Neural progenitor cell (in vitro differentiated cells): Measurements from ENCODE around the gene MBNL2. TPM values are rescaled to one million over a fixed set of nuclear protein-coding genes. Genes with fewer than 3 reads are reported as not detected.
A peak's percentile ranks its signal among the peaks of the same experiment; 100 is the strongest.

ENCODE experiments used
- DNase-seq: peaks from one replicate; pipeline ENCODE4 v3.0.0-alpha.2; 2016; ENCODE audit warnings: low spot score
- H2AFZ ChIP-seq: fragments of 200-600 bp; sonication (generic); replicated peaks from 2 replicates; pipeline ENCODE4 v1.6.1; 2016; ENCODE audit warnings: antibody characterized with exemption
- H3F3A ChIP-seq: fragments of 200-600 bp; sonication (generic); 2 replicates; pipeline ENCODE4 v1.6.1; 2016; ENCODE audit warnings: antibody characterized with exemption, low read depth
- H3K27ac ChIP-seq: fragments of 200-600 bp; sonication (generic); 2 replicates; pipeline ENCODE4 v1.5.1; 2016; ENCODE audit warnings: mild to moderate bottlenecking
- H3K27me3 ChIP-seq: fragments of 200-600 bp; sonication (generic); 2 replicates; pipeline ENCODE4 v1.6.1; 2016; ENCODE audit warnings: mild to moderate bottlenecking, moderate library complexity
- H3K36me3 ChIP-seq: fragments of 200-600 bp; sonication (generic); 2 replicates; pipeline ENCODE4 v1.5.1; 2016
- H3K4me1 ChIP-seq: fragments of 200-600 bp; sonication (generic); 2 replicates; pipeline ENCODE4 v1.6.1; 2016; ENCODE audit warnings: mixed run types
- H3K4me2 ChIP-seq: fragments of 200-600 bp; sonication (generic); 2 replicates; pipeline ENCODE4 v1.6.1; 2016
- H3K4me3 ChIP-seq: fragments of 200-600 bp; sonication (generic); 2 replicates; pipeline ENCODE4 v1.5.1; 2016
- H3K79me2 ChIP-seq: fragments of 200-600 bp; sonication (generic); 2 replicates; pipeline ENCODE4 v1.6.1; 2016; ENCODE audit warnings: low read depth
- H3K9ac ChIP-seq: fragments of 200-600 bp; sonication (generic); 2 replicates; pipeline ENCODE4 v1.6.1; 2016
- H3K9me3 ChIP-seq: fragments of 200-600 bp; sonication (generic); 2 replicates; pipeline ENCODE4 v1.5.1; 2016; ENCODE audit warnings: low read depth
- H4K20me1 ChIP-seq: fragments of 200-600 bp; sonication (generic); 2 replicates; pipeline ENCODE4 v1.6.1; 2016; ENCODE audit warnings: low read depth
- H3K27ac Mint-ChIP-seq: 3 replicates; pipeline ENCODE4 v1.8.0; 2021; ENCODE audit warnings: mixed read lengths
- H3K27me3 Mint-ChIP-seq: 2 replicates; pipeline ENCODE4 v1.8.0; 2022; ENCODE audit warnings: low read depth, mild to moderate bottlenecking, inconsistent platforms, moderate library complexity, mixed read lengths; ENCODE audit not compliant: insufficient read depth
- H3K36me3 Mint-ChIP-seq: 3 replicates; pipeline ENCODE4 v1.8.0; 2021; ENCODE audit warnings: mixed read lengths
- H3K4me1 Mint-ChIP-seq: 3 replicates; pipeline ENCODE4 v1.8.0; 2021; ENCODE audit warnings: mixed read lengths
- H3K4me3 Mint-ChIP-seq: 3 replicates; pipeline ENCODE4 v1.8.0; 2021; ENCODE audit warnings: mild to moderate bottlenecking, moderate library complexity, mixed read lengths
- H3K9me3 Mint-ChIP-seq: 3 replicates; pipeline ENCODE4 v1.8.0; 2020; ENCODE audit warnings: mixed read lengths
- EZH2 ChIP-seq: fragments of 200-600 bp; sonication (generic); IDR thresholded peaks from 2 replicates; pipeline ENCODE4 v1.6.1; 2017; ENCODE audit warnings: antibody characterized with exemption, mild to moderate bottlenecking, moderate library complexity
- EZH2phosphoT487 ChIP-seq: fragments of 200-600 bp; sonication (generic); IDR thresholded peaks from 2 replicates; pipeline ENCODE4 v1.6.1; 2017; ENCODE audit warnings: antibody characterized with exemption
- total RNA-seq: library from RNA; depleted of rRNA; stranded (reverse); fragments of >200 nt; gene quantifications from 2 replicates; pipeline ENCODE4 v1.2.3, GENCODE V29; 2015; ENCODE audit warnings: low replicate concordance
- TF ChIP-seq, protein P1 (sequence below): fragments of 200-600 bp; sonication (generic); IDR thresholded peaks from 2 replicates; pipeline ENCODE4 v1.5.1; 2017; ENCODE audit warnings: antibody characterized with exemption, mild to moderate bottlenecking

Gene MBNL2
- total RNA-seq, 1 donor from 2014 or later, result 19.6 TPM

DNA sequence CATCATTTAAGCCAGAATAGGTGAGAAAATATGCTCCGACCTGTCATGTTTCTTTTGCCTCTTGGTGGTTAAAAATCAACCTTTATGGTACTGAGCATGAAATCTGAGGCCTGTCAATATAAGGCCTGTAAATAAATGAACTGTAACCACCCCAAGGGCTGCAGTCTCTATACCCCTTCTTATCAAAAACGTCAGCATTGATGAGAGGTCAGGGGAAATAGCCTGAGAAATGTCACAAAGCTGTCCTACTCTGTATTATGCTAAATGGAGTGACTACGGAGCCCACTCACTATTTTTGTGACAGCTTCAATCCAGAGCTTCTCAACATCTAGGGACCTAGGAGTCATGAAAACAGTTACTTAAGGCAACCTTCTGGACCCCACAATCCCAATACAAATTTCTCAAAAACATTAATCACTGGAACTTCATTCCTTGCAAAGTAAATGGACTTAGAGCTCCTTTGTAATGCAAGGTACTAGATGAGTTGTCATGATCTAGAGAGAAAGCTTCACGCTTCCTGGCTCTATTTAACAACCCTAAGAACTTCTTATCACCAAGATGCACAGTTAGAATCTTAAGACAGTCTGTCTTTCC, 209.1 kb downstream of the MBNL2 start:
- DNase-seq, result no peak
- no peak overlapping the region for H3K27ac Mint-ChIP-seq
- H3K4me3 ChIP-seq, result peak overlapping the region; percentile 63
- no peaks in the 10 kb centered on the region for H3K27me3 ChIP-seq
- no peaks in the 10 kb centered on the region for H3K36me3 ChIP-seq
- peaks cover 13% of the 10 kb centered on the region for H3K4me1 ChIP-seq
- peak overlapping the region; percentile 97 for H3K4me3 Mint-ChIP-seq
- no peaks in the 10 kb centered on the region for H3K9me3 Mint-ChIP-seq
- H3K4me2 ChIP-seq, result peak overlapping the region; percentile 86
- peaks cover 14% of the 10 kb centered on the region for H4K20me1 ChIP-seq
- H3K9ac ChIP-seq, result no peak overlapping the region
- H2AFZ ChIP-seq, result no peak overlapping the region
- peaks cover 32% of the 10 kb centered on the region for H3K4me1 Mint-ChIP-seq
- peaks cover 2% of the 10 kb centered on the region for H3K27me3 Mint-ChIP-seq
- H3K9me3 ChIP-seq, result no peaks in the 10 kb centered on the region
- peaks cover 18% of the 10 kb centered on the region for H3F3A ChIP-seq
- peaks cover 31% of the 10 kb centered on the region for H3K79me2 ChIP-seq
- H3K27ac ChIP-seq, result no peak overlapping the region
- TF ChIP-seq EZH2, result no peak
- no peak for TF ChIP-seq EZH2phosphoT487
- TF ChIP-seq, protein P1, sequence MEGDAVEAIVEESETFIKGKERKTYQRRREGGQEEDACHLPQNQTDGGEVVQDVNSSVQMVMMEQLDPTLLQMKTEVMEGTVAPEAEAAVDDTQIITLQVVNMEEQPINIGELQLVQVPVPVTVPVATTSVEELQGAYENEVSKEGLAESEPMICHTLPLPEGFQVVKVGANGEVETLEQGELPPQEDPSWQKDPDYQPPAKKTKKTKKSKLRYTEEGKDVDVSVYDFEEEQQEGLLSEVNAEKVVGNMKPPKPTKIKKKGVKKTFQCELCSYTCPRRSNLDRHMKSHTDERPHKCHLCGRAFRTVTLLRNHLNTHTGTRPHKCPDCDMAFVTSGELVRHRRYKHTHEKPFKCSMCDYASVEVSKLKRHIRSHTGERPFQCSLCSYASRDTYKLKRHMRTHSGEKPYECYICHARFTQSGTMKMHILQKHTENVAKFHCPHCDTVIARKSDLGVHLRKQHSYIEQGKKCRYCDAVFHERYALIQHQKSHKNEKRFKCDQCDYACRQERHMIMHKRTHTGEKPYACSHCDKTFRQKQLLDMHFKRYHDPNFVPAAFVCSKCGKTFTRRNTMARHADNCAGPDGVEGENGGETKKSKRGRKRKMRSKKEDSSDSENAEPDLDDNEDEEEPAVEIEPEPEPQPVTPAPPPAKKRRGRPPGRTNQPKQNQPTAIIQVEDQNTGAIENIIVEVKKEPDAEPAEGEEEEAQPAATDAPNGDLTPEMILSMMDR, result no peak
- peaks cover 2% of the 10 kb centered on the region for H3K36me3 Mint-ChIP-seq

DNA sequence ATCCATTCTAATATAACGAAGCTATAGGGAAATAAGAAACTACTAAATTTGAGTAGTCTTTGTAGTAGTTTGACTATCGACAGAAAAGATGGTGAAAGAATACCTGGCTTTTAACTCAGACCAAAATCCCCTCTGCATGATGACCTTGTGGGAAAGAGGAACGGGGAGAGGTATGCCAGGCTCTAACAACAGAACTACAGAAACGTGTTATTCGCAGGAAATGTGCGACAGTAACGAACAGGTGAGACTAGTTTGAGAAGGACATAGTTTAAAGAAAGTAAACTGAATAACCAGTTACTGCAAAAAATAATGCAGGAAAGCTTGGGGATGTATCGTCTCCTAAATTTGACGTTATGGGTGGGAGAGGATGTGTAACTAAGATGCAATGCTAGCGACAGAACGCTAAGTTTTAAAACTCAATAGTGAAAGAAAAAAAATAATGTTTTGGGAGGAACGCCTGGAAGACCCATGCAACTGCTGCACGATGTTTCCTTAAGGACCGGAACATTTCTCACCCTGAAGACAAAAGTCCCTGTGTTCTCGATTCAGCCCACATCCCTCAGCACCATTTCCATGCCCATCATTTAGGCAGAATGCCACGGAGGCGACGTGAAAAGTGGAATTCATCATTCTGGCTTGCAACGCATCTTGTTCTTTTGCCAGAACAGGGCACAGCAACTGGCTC, 210.2 kb downstream of the MBNL2 start:
- H2AFZ ChIP-seq, result peak overlapping the region; percentile 65
- peak overlapping the region; percentile 21 for H3K9ac ChIP-seq
- H3K4me3 ChIP-seq, result peak overlapping the region; percentile 63
- peaks cover 25% of the 10 kb centered on the region for H4K20me1 ChIP-seq
- peaks cover 23% of the 10 kb centered on the region for H3K4me1 ChIP-seq
- H3K79me2 ChIP-seq, result peaks cover 42% of the 10 kb centered on the region
- peak overlapping the region; percentile 58 for H3K27ac Mint-ChIP-seq
- no peaks in the 10 kb centered on the region for H3K9me3 ChIP-seq
- H3K36me3 Mint-ChIP-seq, result peaks cover 4% of the 10 kb centered on the region
- peaks cover 38% of the 10 kb centered on the region for H3K4me1 Mint-ChIP-seq
- H3K27me3 Mint-ChIP-seq, result peaks cover 2% of the 10 kb centered on the region
- no peaks in the 10 kb centered on the region for H3K36me3 ChIP-seq
- H3K27ac ChIP-seq, result no peak overlapping the region
- DNase-seq, result no peak
- TF ChIP-seq EZH2, result no peak
- TF ChIP-seq, protein P1, result no peak
- H3K4me2 ChIP-seq, result peak overlapping the region; percentile 86
- H3K4me3 Mint-ChIP-seq, result peak overlapping the region; percentile 97
- no peaks in the 10 kb centered on the region for H3K9me3 Mint-ChIP-seq
- H3K27me3 ChIP-seq, result no peaks in the 10 kb centered on the region
- H3F3A ChIP-seq, result peaks cover 18% of the 10 kb centered on the region

DNA sequence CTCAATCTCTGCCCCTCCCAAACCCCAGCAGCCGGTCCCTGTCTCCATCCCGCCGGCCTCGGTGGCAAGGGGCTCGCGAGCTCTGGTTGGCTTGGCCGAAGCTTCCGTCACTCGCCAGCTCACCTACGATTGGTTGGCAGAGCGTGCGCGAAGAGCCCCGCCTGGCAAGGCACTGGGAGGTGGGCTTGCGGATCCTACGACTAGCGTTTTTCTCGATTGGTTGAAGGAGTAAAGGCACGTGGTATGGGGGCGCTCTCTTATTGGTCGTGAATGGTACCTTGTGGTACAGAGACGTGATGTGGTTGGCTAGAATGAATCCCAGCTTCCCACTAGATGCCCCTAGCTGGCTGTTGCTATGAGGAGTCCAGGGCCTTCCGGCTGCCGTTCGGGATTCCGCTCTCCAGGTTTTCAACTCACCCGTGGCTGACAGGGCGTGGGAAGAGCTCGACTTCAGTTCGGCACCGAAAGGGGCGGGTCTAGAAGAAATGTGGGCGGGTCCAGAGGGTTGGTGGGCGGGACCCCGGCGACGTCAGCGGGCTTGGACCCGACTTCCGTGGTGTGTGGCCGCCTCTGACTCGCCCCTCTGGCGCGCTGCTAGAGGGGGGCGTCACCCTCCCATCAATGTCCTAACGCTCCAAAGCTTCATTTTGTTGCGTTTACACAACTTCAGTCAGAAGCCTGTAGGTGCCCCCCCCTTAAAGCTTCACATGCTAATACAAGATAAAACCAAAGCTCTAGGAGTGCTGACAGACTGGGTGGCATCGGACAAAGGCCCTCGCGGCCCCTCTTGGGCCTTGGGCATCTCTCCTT, 211.0 kb downstream of the MBNL2 start:
- Histone ChIP-seq H3K9ac (peak overlapping the region; percentile 67), H2AFZ (peak overlapping the region; percentile 98), H3K36me3 (no peaks in the 10 kb centered on the region), H4K20me1 (peaks cover 31% of the 10 kb centered on the region), H3K9me3 (no peaks in the 10 kb centered on the region), H3F3A (peaks cover 18% of the 10 kb centered on the region), H3K27ac (peak overlapping the region; percentile 97), H3K4me3 (peak overlapping the region; percentile 89), H3K4me2 (peak overlapping the region; percentile 92), H3K79me2 (peaks cover 49% of the 10 kb centered on the region), H3K4me1 (peaks cover 23% of the 10 kb centered on the region), H3K27me3 (no peaks in the 10 kb centered on the region)
- Mint-ChIP-seq H3K4me3 (peak overlapping the region; percentile 97), H3K27me3 (peaks cover 2% of the 10 kb centered on the region), H3K27ac (peak overlapping the region; percentile 69), H3K9me3 (no peaks in the 10 kb centered on the region), H3K36me3 (peaks cover 4% of the 10 kb centered on the region), H3K4me1 (peaks cover 38% of the 10 kb centered on the region)
- TF ChIP-seq, protein P1, result no peak
- TF ChIP-seq EZH2 (no peak), EZH2phosphoT487 (no peak)
- DNase-seq, result peak; percentile 99
